Mucosa of descending colon (tissue), 3 donors: Measurements from ENCODE around the gene PRRC2B. TPM values are rescaled to one million over a fixed set of nuclear protein-coding genes. Genes with fewer than 3 reads are reported as not detected.
"Not testable (repeated sequence)": the region's sequence is repeated elsewhere in the genome, so short reads cannot be mapped to it uniquely, and the experiment has no call there.

ENCODE experiments used
- ATAC-seq: fragments of 200-7000 bp; cut with Tn5 transposase; one replicate; pipeline ENCODE4 v1.9.1; 2020; ENCODE audit warnings: mild to moderate bottlenecking, moderate library complexity
- DNase-seq, 3 donors: peaks; one replicate each; pipeline ENCODE4 v3.0.0-alpha.2; 2020
- H3K36me3 ChIP-seq: fragments of 200-600 bp; one replicate; pipeline ENCODE4 v1.8.0; 2021; ENCODE audit warnings: low read depth, mild to moderate bottlenecking
- H3K4me1 ChIP-seq: fragments of 200-600 bp; one replicate; pipeline ENCODE4 v1.8.0; 2021; ENCODE audit warnings: low read depth, mild to moderate bottlenecking
- H3K4me3 ChIP-seq: fragments of 200-600 bp; one replicate; pipeline ENCODE4 v1.8.0; 2021; ENCODE audit warnings: mild to moderate bottlenecking
- H3K9me3 ChIP-seq: fragments of 200-600 bp; one replicate; pipeline ENCODE4 v1.8.0; 2021; ENCODE audit warnings: mild to moderate bottlenecking
- CTCF ChIP-seq: fragments of 200-600 bp; IDR thresholded peaks from one replicate; pipeline ENCODE4 v1.8.0; 2022; ENCODE audit warnings: antibody characterized with exemption, mild to moderate bottlenecking
- intact Hi-C, 2 donors: fragments of 100-400 bp; cut with DNase I in 1 of 2; cut with micrococcal nuclease in 1 of 2; formaldehyde crosslinking; loops; one replicate each; pipeline versions ENCODE4 v1.11.0 to v1.11.1; 2022; cut with DNase I, micrococcal nuclease
- total RNA-seq, 3 donors: library from RNA; stranded (reverse); fragmentation: NEBNext Ultra II Directional in 2 of 3; extraction: Animal tissue kit (Norgen Biotek cat#: 25700) in 2 of 3; gene quantifications; one replicate each; pipeline versions ENCODE4 v1.2.1 to v1.2.4, GENCODE V29; 2021 to 2023
- donor health status: DM: no; HTN: no; CAD: no; lungs with moderate emphysema.
- donor health status: DM: no; HTN: no; CAD: no.
- donor health status: DM: no; HTN: yes; CAD: no.

PRRC2B gene
- total RNA-seq, 3 donors from 2014 or later: 105 to 175 (median 113) TPM

- Histone ChIP-seq H3K9me3 (no peaks in the 10 kb centered on the region), H3K4me3 (no peak overlapping the region), H3K36me3 (no peaks in the 10 kb centered on the region), H3K4me1 (peaks cover 5% of the 10 kb centered on the region)
- DNase-seq (no peak), ATAC-seq (no peak)
- intact Hi-C loops: no loop called here
- no peak for TF ChIP-seq CTCF
Measured at GRCh38 chr9:131349522-131349880, 44.4 kb upstream of the PRRC2B start.

GRCh38 chr9:131349881-131350563 lies 43.9 kb upstream of the PRRC2B start:
- H3K36me3 ChIP-seq: no peaks in the 10 kb centered on the region
- peaks cover 5% of the 10 kb centered on the region for H3K4me1 ChIP-seq
- intact Hi-C loops: loop anchor here (10.0 kb wide), 2 partner anchors 135 to 395 kb away; partner anchors contain the start of gene RAPGEF1 (in 1 of the 2)
- no peak overlapping the region for H3K4me3 ChIP-seq
- TF ChIP-seq CTCF: peak; percentile 54
- ATAC-seq (peak; percentile 98), DNase-seq (peak; percentile 89 to 95 (median 90))
- no peaks in the 10 kb centered on the region for H3K9me3 ChIP-seq

- not testable (repeated sequence) for H3K36me3 ChIP-seq, DNase-seq, H3K4me3 ChIP-seq, H3K4me1 ChIP-seq, H3K9me3 ChIP-seq
- ATAC-seq: peak; percentile 50
- intact Hi-C loops: loop anchor here (10.0 kb wide), 2 partner anchors 128 to 388 kb away; partner anchors contain the start of gene RAPGEF1 (in 1 of the 2)
Measured at GRCh38 chr9:131356479-131356878, 37.4 kb upstream of the PRRC2B start.

- ATAC-seq (no peak), DNase-seq (no peak)
- Histone ChIP-seq H3K4me1 (peaks cover 4% of the 10 kb centered on the region), H3K36me3 (no peaks in the 10 kb centered on the region), H3K9me3 (no peaks in the 10 kb centered on the region), H3K4me3 (no peak overlapping the region)
- no peak for TF ChIP-seq CTCF
- intact Hi-C loops: loop anchor here (10.0 kb wide), 2 partner anchors 126 to 386 kb away; partner anchors contain the start of gene RAPGEF1 (in 1 of the 2)
Measured at GRCh38 chr9:131358556-131358955, 35.3 kb upstream of the PRRC2B start.

GRCh38 chr9:131361202-131361833 lies 32.6 kb upstream of the PRRC2B start:
- DNase-seq: peak in 2 of 3 donors; percentile 49 to 68
- H3K4me1 ChIP-seq: peaks cover 4% of the 10 kb centered on the region
- H3K9me3 ChIP-seq: no peaks in the 10 kb centered on the region
- H3K36me3 ChIP-seq: no peaks in the 10 kb centered on the region
- ATAC-seq: peak; percentile 43
- no peak overlapping the region for H3K4me3 ChIP-seq
- intact Hi-C loops: no loop called here
- TF ChIP-seq CTCF: no peak

GRCh38 chr9:131365546-131365945 lies 28.3 kb upstream of the PRRC2B start:
- Histone ChIP-seq H3K36me3 (no peaks in the 10 kb centered on the region), H3K4me3 (no peak overlapping the region), H3K9me3 (no peaks in the 10 kb centered on the region), H3K4me1 (peaks cover 4% of the 10 kb centered on the region)
- no peak for ATAC-seq
- TF ChIP-seq CTCF: no peak
- intact Hi-C loops: no loop called here
- DNase-seq: no peak
